ENCODE results near the gene RSPO4.

DNA sequence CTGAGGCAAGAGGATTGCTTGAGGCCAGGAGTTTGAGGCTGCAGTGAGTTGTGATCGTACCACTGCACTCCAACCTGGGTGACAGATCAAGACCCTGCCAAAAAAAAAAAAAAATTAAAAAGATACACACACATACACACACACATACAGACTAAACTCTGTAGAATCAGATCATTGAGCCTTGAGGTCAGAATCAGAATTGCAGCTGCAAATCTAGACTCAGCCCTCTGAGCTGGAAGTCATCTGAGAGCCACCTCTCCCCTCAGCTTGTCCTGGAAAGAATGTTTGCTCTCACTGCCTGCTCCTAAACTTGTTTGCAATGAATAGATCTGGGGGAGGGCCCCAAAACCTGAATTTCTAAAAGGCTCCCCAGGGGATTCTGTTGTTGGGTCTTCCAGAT, 44.6 kb downstream of the RSPO4 start:
- TF ChIP-seq, protein P1, sequence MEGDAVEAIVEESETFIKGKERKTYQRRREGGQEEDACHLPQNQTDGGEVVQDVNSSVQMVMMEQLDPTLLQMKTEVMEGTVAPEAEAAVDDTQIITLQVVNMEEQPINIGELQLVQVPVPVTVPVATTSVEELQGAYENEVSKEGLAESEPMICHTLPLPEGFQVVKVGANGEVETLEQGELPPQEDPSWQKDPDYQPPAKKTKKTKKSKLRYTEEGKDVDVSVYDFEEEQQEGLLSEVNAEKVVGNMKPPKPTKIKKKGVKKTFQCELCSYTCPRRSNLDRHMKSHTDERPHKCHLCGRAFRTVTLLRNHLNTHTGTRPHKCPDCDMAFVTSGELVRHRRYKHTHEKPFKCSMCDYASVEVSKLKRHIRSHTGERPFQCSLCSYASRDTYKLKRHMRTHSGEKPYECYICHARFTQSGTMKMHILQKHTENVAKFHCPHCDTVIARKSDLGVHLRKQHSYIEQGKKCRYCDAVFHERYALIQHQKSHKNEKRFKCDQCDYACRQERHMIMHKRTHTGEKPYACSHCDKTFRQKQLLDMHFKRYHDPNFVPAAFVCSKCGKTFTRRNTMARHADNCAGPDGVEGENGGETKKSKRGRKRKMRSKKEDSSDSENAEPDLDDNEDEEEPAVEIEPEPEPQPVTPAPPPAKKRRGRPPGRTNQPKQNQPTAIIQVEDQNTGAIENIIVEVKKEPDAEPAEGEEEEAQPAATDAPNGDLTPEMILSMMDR (IDR thresholded peaks at IDR 0.05), result no peak
- TF ChIP-seq POLR2A (IDR thresholded peaks at IDR 0.05), result no peak

Measured in right lobe of liver (tissue), 4 donors.